ENCODE measurements around the gene CUL2.

- TF ChIP-seq SUZ12 (IDR thresholded peaks at IDR 0.05; ENCODE audit: extremely low read depth, insufficient read depth, insufficient read length) (no peak), ZNF274 (IDR thresholded peaks at IDR 0.05; ENCODE audit: low read depth, low read length) (no peak)
Observed at GRCh38 chr10:35074266-35074665, 15.9 kb downstream of the CUL2 start.
